ACHN (cell line): ENCODE results near the gene SIGLEC9.
"Not testable (repeated sequence)": the region's sequence is repeated elsewhere in the genome, so short reads cannot be mapped to it uniquely, and the experiment has no call there.

ENCODE experiments used
- DNase-seq: peaks from one replicate; pipeline ENCODE4 v3.0.0-alpha.2; 2015
- in situ Hi-C: cut with HindIII; loops from 2 replicates; pipeline ENCODE4 v1.10.0; 2017; ENCODE audit warnings: low sequenced_read_pairs, low pct_ligation_motif_present, low pct_unique_long_range_greater_than_20kb

The SIGLEC9 gene

GRCh38 chr19:51137792-51138425, 13.2 kb downstream of the SIGLEC9 start:
- DNase-seq, result no peak
- in situ Hi-C loops, result no loop called here

- in situ Hi-C loops, result no loop called here
- DNase-seq, result no peak
Observed at GRCh38 chr19:51138549-51138979, 13.9 kb downstream of the SIGLEC9 start.

GRCh38 chr19:51139299-51140014, 14.8 kb downstream of the SIGLEC9 start:
- in situ Hi-C loops, result no loop called here
- DNase-seq, result no peak

GRCh38 chr19:51140441-51140840, 15.7 kb downstream of the SIGLEC9 start:
- in situ Hi-C loops, result no loop called here
- DNase-seq, result no peak

- DNase-seq, result no peak
- in situ Hi-C loops, result no loop called here
Observed at GRCh38 chr19:51141181-51141580, 16.5 kb downstream of the SIGLEC9 start.

GRCh38 chr19:51142119-51142518, 17.4 kb downstream of the SIGLEC9 start, which contains the start of gene SIGLEC7:
TSS of gene SIGLEC7 (plus strand) at chr19:51142301. CDS start at chr19:51142370, 69 bp downstream.
- DNase-seq, result no peak
- in situ Hi-C loops, result no loop called here

- DNase-seq, in situ Hi-C loops: not testable (repeated sequence)
Observed at GRCh38 chr19:51142809-51143475, 18.2 kb downstream of the SIGLEC9 start.

- in situ Hi-C loops, result no loop called here
Observed at GRCh38 chr19:51143486-51143885, 18.8 kb downstream of the SIGLEC9 start.

GRCh38 chr19:51144482-51145045, 19.9 kb downstream of the SIGLEC9 start:
- no peak for DNase-seq
- in situ Hi-C loops, result no loop called here

More at GRCh38 chr19:51143486-51143885, 18.8 kb downstream of the SIGLEC9 start:
- no peak for DNase-seq

GRCh38 chr19:51145916-51146493, 21.3 kb downstream of the SIGLEC9 start:
- DNase-seq, result no peak
- in situ Hi-C loops, result no loop called here

GRCh38 chr19:51146751-51147150, 22.0 kb downstream of the SIGLEC9 start:
- in situ Hi-C loops, result no loop called here

GRCh38 chr19:51147663-51148062, 23.0 kb downstream of the SIGLEC9 start:
- DNase-seq, result no peak
- in situ Hi-C loops, result no loop called here

More at GRCh38 chr19:51146751-51147150, 22.0 kb downstream of the SIGLEC9 start:
- no peak for DNase-seq

GRCh38 chr19:51148580-51148979, 23.9 kb downstream of the SIGLEC9 start:
- no peak for DNase-seq
- in situ Hi-C loops, result no loop called here

GRCh38 chr19:51150627-51151026, 25.9 kb downstream of the SIGLEC9 start:
- in situ Hi-C loops, result no loop called here
- no peak for DNase-seq

GRCh38 chr19:51156710-51157109, 32.0 kb downstream of the SIGLEC9 start:
- no peak for DNase-seq
- in situ Hi-C loops, result no loop called here

- in situ Hi-C loops, result no loop called here
Observed at GRCh38 chr19:51157265-51157664, 32.6 kb downstream of the SIGLEC9 start.

GRCh38 chr19:51158474-51159129, 33.9 kb downstream of the SIGLEC9 start:
- peak; percentile 37 for DNase-seq
- in situ Hi-C loops, result no loop called here

More at GRCh38 chr19:51157265-51157664, 32.6 kb downstream of the SIGLEC9 start:
- no peak for DNase-seq

GRCh38 chr19:51159656-51160055, 35.0 kb downstream of the SIGLEC9 start:
- in situ Hi-C loops, result no loop called here

More at GRCh38 chr19:51159656-51160055, 35.0 kb downstream of the SIGLEC9 start:
- DNase-seq, result no peak
